ENCODE data around the gene HNRNPD. TPM values are rescaled to one million over a fixed set of nuclear protein-coding genes. Genes with fewer than 3 reads are reported as not detected.
"Not testable (repeated sequence)": the region's sequence is repeated elsewhere in the genome, so short reads cannot be mapped to it uniquely, and the experiment has no call there.

The HNRNPD gene
- total RNA-seq, 1 donor from 2014 or later, result 110 TPM

DNA sequence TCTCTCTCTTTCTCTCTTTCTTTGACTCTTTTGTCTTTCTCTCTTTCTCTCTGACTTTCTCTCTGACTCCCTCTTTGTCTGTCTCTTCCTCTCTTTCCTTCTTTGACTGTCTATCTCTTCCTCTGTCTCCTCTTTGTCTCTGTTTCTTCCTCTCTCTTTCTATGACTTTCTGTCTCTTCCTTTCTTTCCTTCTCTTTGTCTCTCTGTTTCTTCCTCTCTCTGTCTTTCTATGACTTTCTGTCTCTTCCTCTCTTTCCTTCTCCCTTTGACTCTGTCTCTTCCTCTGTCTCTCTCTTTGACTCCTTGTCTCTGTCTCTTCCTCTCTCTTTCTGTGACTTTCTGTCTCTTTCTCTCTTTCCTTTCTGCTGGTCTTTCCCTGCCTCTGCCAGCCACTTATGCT lies 38.7 kb downstream of the HNRNPD start:
- ATAC-seq (ENCODE audit: poor library complexity), result no peak
- intact Hi-C loops (cut with DNase I), result no loop called here
- no peak for DNase-seq

DNA sequence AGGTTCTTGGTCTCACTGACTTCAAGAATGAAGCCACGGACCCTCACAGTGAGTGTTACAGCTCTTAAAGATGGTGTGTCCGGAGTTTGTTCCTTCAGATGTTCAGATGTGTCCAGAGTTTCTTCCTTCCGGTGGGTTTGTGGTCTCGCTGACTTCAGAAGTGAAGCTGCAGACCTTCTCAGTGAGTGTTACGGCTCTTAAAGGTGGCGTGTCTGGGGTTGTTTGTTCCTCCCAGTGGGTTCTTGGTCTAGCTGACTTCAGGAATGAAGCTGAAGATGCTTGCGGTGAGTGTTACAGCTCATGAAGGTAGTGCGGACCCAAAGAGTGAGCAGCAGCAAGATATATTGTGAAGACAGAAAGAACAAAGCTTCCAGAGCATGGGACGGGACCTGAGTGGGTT lies 40.1 kb downstream of the HNRNPD start:
- intact Hi-C loops (cut with DNase I); DNase-seq; ATAC-seq (ENCODE audit: poor library complexity): not testable (repeated sequence)

- DNase-seq (no peak), ATAC-seq (ENCODE audit: poor library complexity) (no peak)
- intact Hi-C loops (cut with DNase I), result no loop called here
Observed at GRCh38 chr4:82331814-82332213, 42.0 kb downstream of the HNRNPD start.

- intact Hi-C loops (cut with DNase I), result no loop called here
- ATAC-seq (ENCODE audit: poor library complexity), result no peak
- DNase-seq, result no peak
Observed at GRCh38 chr4:82320351-82320750, 53.4 kb downstream of the HNRNPD start.

GRCh38 chr4:82303063-82303462 lies 70.7 kb downstream of the HNRNPD start:
- intact Hi-C loops (cut with DNase I); DNase-seq; ATAC-seq (ENCODE audit: poor library complexity): not testable (repeated sequence)

Other genes starting within 250 kb of the HNRNPD start
- 104 TPM for gene HNRNPDL, start 56.5 kb upstream of the HNRNPD start, total RNA-seq
- 12.8 TPM for gene ENOPH1, start 56.6 kb upstream of the HNRNPD start, total RNA-seq
- gene TMEM150C, start 188.0 kb upstream of the HNRNPD start, total RNA-seq, result 19.4 TPM

All from Right ventricle myocardium superior (tissue), 1 donor.